HG03159 (cell line): ENCODE data around the gene GJB3.
"Not testable (repeated sequence)": the region's sequence is repeated elsewhere in the genome, so short reads cannot be mapped to it uniquely, and the experiment has no call there.

ENCODE experiments used
- ATAC-seq: cut with Tn5 transposase; IDR thresholded peaks from one replicate; pipeline ENCODE4 v1.9.1; 2021; ENCODE audit warnings: mild to moderate bottlenecking, moderate library complexity; ENCODE audit not compliant: unreplicated experiment

Gene GJB3

DNA sequence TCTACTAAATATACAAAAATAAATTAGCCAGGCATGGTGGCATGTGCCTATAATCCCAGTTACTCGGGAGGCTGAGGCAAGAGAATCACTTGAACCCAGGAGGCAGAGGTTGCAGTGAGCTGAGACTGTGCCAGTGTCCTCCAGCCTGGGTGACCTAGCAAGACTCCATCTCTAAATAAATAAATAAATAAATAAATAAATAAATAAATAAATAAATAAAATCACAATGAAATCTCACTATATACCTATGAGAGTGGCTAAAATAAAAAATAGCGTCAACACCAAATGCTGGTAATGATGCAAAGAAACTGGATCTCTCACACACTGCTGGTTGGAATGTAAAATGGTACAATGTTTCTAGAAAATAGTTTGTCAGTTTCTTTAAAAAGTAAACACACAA, 37.8 kb downstream of the GJB3 start:
- ATAC-seq, result not testable (repeated sequence)

DNA sequence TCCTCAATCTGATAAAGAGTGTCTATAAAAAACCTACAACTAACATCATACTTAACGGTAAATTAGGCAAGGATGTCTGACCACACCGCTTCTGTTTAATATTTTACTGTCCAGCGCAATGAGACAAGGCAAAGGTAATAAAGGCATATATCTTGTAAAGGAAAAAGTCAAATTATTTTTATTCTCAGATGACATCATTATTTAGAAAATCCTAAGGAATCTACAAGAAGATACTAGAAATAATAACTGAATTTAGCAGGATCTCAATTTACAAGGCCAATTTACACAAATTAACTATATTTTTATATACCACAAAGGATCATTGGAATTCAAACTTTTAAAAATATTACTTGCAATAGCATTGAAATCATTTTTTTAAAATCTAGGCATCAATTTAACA, 41.2 kb downstream of the GJB3 start:
- ATAC-seq, result no peak

DNA sequence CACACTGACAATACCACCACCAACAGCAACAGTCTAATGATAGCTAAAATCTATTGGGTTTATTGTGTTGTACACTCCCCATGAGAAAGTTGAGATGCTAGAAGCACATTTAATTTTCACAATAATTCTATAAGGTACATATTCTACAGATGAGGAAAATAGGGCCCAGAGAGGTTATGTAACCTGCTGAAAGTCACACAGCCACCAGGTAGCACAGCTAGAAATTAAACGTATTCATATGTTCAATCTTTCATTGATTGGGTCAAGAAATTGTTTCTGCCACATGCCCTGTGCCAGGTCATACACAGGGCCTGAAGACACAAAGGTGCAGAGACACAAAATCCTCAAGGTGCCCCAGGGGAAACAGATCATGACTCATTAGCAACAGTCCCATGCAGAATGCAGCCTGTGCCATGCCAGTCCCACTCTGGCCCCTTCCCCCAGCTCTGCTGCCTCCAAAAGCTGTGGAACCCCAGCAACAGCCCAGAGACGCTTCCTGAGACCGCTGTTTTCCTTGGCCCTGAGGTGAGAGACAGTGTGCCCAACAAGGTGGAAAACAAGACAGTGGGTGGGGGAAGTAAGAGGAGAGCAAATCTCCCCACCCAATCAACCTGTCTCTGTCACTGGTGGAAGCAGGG, 43.9 kb downstream of the GJB3 start:
- no peak for ATAC-seq

DNA sequence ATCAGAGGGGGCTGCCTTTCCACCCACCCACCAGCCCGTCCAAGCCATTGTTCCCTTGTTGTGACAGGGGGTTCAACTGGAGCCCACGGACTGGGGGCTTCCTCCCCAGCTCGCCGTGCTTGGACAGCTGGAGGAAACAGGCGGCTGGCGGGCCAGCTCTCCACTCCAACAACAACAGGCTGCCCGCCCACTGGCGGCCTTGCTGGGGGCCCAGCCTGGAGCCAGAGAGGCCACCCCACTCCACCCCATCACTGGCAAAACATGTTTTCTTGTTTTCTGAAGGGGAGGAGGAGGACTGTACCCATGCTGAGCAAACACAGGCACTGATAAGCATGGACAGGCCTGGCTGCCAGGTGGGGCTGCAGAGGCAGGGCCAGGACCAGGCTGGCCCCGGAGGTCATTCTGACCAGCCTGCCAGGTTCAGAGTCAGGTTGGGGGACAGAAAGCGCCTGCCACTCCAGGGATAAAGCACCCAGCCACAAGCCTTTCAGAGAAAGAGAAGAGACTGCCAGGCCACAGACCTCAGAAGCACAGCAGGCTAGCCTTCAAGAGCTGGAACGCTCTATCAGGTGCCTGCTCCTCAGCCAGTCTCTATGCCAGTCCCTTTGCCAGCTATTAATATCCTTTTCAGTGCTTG, 44.6 kb downstream of the GJB3 start:
- ATAC-seq, result no peak

DNA sequence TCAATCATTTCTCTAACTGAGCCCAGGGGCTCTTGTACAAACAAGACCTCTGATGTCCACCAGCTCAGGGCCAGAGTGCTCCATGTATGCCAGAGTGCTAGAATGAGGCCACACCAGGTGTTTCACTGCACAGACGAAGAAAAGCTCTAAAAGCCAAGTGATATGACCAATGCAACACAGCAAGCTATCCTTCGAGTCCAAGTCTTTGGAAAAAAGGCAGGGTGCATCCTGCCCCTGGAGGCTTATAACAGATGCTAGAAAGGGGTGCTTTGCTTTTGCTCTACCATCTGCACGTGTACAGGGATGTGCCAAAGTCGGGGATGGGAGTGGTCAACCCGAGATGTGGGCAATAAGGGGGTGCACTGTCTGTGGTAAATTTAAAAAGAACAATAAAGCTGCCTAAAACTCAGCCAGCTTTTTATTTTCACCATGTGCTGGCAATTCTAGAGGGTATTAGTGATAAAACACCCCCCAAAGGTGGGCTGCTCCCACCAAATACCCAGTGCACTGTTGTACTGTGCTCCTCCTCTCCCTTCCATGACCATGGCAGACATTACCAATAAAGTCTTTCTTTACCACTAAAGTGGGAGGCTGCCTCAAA, 46.4 kb downstream of the GJB3 start:
- ATAC-seq, result no peak

DNA sequence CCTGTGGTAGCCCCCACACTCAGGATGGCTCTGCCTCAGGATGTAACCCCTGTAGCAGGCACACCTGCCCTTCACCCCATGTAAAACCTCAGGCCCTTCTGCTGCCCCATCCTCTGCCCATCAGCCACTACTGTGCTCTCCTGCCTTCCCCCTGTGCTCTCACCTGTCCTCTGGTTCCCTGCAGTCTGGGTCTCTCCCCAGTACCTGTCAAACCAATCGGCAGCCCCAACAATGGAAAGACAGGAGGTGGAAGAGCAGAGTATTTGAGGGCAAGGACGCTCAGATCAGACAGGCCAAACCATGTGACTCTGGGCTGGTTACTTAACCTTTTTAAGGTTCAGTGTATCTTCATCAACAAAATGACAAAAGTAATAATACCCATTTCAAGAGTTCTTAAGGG, 47.6 kb downstream of the GJB3 start:
- no peak for ATAC-seq

DNA sequence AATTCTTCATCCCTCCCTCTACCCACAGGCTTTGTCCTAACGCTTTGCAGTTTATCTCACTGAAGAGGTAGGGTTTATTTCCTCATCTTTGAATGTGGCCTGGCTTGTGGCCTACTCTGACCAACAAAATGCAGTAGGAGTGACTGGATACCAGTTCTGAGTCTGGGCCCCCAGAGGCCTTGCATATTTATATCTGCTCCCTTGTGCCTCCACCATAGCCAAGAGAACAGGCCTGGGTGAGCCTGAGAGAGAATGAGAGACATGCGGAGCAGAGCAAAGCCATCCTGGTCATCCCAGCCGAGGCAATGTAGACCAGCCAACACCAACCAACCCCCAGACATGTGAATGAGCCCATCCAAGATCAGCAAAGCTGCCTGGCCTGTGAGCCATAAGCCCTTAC, 48.2 kb downstream of the GJB3 start:
- ATAC-seq, result no peak

DNA sequence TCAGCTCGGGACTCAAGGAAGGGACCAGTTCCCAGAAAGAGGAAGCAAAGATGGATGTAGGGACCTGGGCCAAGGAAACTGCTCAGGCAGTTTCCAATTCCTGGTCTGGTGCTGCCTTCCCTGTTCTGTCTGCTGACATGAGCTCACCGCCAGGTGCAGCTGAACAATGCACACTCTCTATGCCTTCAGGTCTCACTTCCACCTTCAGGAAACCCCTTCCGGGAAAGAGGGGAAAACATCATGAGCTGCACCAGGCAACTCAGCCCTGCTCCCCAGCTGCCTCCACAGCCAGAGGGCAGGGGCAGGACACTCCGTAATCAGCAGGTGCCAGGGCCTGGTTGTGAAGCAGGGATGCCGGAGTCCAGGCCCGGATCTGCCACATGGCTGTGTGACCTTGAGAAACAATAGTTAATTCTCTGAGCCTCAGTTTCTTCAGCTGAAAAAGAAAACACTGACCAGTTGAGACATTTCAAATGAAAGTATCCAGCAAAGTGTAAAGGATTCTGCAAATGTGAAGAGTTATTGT, 50.8 kb downstream of the GJB3 start:
- no peak for ATAC-seq

DNA sequence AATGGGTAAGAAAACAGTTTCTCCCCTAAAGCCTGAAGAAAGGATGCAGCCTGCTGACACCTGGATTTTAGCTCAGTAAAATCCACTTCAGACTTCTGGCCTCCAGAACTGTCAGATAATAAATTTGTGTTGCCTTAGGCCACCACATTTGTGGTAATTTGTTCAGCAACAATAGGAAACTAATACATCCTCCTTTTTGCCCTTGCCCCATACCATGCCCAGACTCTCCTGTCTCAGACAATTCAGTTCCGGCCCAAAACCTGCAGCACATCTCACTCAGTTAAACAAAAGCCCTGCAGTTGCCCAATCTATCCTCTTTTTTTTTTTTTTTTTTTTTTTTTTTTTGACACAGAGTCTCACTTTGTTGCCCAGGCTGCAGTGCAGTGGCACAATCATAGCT, 52.7 kb downstream of the GJB3 start:
- no peak for ATAC-seq
